Astrocyte of the spinal cord (primary cell): Measurements from ENCODE around the gene PHAX.
A peak's percentile ranks its signal among the peaks of the same experiment; 100 is the strongest.
"Not testable (repeated sequence)": the region's sequence is repeated elsewhere in the genome, so short reads cannot be mapped to it uniquely, and the experiment has no call there.

Source experiments
- DNase-seq: peaks from one replicate; pipeline ENCODE4 v3.0.0; 2011; ENCODE audit warnings: low read depth, low spot score
- H3K4me3 ChIP-seq: 2 replicates; pipeline ENCODE4 v1.5.1; 2011; ENCODE audit warnings: low read depth, mild to moderate bottlenecking, low read length, moderate library complexity
- in situ Hi-C: cut with HindIII; loops from 2 replicates; pipeline ENCODE4 v1.10.0; 2017; ENCODE audit warnings: low sequenced_read_pairs
- TF ChIP-seq, protein P1 (sequence below): IDR thresholded peaks from 2 replicates; pipeline ENCODE4 v1.5.1; 2012; ENCODE audit warnings: low read depth, mild to moderate bottlenecking, low read length, inconsistent platforms

PHAX gene

DNA sequence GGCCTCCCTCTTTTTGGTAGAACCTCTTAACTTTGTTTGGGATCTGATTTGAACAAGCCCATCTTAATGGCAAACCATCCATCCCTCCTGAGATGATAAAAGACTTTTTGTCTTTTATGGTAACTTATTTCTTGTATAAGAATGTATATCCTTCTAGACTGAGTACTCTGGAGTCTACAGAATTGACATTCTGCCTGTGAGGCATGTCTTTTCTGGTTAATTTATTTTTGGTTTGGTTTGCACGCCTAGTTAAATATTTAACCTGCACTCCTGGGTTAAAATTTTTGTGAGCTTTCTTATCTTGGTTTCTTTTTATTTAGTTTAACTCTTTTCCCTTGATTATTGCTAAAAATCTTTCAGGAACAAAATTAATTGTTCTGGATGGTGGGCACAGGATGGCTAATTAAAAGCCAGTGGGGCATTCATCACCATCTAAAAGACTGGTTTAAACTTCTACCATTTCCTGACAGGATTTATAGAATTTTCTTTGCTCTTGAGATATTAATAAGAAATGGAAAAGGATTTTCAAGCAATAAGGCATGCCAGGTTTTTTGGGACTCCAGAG, 50.3 kb downstream of the PHAX start:
- TF ChIP-seq, protein P1, sequence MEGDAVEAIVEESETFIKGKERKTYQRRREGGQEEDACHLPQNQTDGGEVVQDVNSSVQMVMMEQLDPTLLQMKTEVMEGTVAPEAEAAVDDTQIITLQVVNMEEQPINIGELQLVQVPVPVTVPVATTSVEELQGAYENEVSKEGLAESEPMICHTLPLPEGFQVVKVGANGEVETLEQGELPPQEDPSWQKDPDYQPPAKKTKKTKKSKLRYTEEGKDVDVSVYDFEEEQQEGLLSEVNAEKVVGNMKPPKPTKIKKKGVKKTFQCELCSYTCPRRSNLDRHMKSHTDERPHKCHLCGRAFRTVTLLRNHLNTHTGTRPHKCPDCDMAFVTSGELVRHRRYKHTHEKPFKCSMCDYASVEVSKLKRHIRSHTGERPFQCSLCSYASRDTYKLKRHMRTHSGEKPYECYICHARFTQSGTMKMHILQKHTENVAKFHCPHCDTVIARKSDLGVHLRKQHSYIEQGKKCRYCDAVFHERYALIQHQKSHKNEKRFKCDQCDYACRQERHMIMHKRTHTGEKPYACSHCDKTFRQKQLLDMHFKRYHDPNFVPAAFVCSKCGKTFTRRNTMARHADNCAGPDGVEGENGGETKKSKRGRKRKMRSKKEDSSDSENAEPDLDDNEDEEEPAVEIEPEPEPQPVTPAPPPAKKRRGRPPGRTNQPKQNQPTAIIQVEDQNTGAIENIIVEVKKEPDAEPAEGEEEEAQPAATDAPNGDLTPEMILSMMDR: no peak
- DNase-seq: no peak
- no peak overlapping the region for H3K4me3 ChIP-seq
- in situ Hi-C loops: no loop called here

DNA sequence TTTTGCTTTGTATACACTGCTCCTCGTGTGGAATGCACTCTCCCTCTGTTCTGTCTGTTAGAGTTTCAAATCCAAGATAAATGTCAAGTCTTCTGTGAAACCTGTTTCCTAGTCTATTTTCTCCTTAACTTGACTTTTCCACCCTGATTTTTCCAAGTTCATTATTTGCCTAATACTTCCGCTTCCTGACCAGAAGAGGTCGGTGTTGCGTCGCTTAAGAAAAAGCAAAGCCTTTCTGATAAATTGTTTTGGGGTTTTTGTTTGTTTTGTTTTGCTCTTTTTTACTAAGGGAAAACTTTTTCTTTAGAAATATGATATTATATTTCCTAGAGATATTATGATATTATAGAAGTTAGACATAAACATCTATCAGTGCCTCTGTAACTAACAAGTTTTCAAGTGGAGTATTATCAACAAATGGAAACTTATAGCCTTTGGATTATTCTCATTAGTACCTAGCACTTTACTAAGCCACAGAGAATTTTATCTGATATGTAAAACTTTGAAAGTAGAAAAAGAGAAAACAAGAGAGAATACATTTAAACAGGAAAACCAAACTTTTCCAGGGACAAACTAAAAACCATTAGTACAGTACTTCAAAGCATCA, 55.8 kb downstream of the PHAX start:
- TF ChIP-seq, protein P1: peak; percentile 87
- DNase-seq: peak; percentile 57
- in situ Hi-C loops: no loop called here
- no peak overlapping the region for H3K4me3 ChIP-seq

DNA sequence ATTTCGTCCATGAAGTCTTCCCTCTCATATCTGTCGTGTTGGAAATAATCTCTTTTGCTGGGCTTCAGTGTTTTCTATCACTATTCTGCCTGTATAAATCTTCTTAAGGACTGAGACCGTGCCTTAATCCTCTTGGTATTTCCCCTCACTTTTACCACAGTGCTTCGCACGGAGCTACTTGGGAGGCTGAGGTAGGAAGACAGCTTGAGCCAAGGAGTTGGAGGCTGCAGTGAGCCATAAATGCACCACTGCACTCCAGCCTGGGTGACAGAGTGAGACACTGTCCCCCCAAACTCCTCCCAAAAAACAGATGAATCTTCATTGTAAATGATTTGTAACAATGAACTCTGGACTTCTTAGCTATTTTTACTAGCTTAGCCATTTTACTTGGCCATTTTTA, 57.8 kb downstream of the PHAX start:
- in situ Hi-C loops: no loop called here
- no peak for DNase-seq
- TF ChIP-seq, protein P1: no peak
- H3K4me3 ChIP-seq: no peak overlapping the region

DNA sequence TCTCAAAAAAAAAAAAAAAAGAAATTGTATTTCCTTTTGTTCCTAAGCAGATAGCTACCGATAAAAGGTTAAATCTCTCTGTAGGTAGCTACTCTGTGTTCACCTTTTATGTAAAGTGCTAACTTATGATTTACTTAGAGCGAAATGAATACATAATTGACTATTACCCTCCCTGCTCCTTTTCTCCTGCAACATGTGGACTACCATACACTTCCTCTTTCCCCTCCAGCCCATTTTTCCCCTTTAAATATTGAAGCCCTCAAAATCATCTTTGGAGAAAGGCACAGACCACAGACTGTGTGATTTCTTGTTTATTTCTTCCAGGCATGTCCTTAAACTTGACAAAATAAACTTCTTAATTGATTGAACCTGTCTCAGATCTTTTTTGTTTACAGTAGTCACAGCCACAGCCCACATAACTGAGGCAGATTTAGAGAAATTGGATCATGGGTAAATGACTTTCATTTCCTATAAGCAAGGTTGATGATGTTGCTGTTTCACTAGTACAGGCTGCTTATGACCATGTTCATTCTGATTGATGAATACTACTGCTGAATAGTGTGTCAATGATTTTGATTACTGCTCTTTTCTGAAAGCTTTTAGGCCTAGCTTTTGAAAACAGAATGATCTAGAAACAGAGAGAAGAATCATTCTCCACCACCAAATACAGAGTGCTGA, 59.2 kb downstream of the PHAX start:
- no peak for DNase-seq
- in situ Hi-C loops: no loop called here
- TF ChIP-seq, protein P1: no peak

DNA sequence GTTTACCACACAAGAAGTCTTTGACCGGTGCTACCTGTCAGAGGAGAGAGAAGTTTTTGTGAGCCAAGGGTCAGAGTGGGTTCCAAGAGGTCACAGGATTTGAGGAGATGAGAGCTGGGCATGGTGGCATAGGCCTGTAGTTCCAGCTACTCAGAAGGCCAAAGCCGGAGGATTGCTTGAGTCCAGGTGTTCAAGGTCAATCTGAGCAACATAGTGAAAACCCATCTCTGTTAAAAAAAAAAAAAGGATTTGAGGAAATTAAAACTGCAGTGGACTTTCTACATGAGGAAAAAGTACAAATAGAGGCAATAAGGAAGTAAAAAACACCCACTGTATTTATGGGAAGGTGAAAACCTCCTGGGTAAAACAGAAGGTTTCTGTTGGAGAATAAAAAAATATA, 63.8 kb downstream of the PHAX start:
- in situ Hi-C loops: no loop called here
- TF ChIP-seq, protein P1: no peak
- no peak overlapping the region for H3K4me3 ChIP-seq
- DNase-seq: no peak

More for the DNA sequence above, 59.2 kb downstream of the PHAX start:
- no peak overlapping the region for H3K4me3 ChIP-seq

DNA sequence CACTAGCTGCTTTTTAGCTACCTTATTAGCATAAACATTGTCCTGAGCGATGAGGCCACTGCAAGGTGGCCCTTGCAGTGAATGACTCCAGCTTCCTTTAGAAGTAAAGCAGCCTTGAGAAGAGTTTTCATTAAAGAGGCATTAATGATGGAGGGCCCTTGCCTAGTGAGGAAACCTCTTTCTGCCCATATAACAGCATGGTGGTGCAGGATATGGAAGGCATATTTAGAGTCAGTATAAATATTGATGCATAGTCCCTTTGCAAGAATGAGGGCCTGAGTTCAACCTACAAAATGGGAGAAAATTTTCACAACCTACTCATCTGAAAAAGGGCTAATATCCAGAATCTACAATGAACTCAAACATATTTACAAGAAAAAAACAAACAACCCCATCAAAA, 69.4 kb downstream of the PHAX start:
- H3K4me3 ChIP-seq, in situ Hi-C loops, DNase-seq: not testable (repeated sequence)

DNA sequence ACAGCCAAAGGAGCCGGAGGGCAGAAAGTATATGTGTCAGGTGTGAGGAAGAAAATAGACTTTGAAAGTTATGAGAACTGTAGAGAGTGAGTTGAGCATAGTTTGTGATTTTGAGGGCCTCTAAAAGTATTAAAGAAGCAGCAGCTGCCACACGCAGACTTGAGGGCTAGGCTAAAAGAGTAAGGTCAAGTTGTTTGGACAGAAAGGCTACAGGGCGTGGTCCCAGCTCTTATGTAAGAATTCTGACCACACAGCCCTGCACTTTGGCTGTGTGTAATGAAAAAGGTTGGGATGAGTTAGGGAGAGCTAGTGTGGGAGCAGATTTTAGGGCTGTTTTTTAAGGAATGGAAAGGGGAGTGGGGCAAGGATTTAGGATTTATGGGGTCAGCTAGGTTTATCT, 70.9 kb downstream of the PHAX start:
- DNase-seq, H3K4me3 ChIP-seq, in situ Hi-C loops: not testable (repeated sequence)
